GM20000 (cell line): Measurements from ENCODE around the gene UBXN1.

Experiments
- DNase-seq: peaks from one replicate; pipeline ENCODE4 v3.0.0; 2012; ENCODE audit warnings: low spot score
- CTCF ChIP-seq: IDR thresholded peaks from 2 replicates; pipeline ENCODE4 v1.5.1; 2012; ENCODE audit warnings: mild to moderate bottlenecking, control low read depth; ENCODE audit errors: extremely low read depth, missing control alignments

The UBXN1 gene

GRCh38 chr11:62646825-62647608 lies 31.9 kb downstream of the UBXN1 start:
- no peak for DNase-seq

GRCh38 chr11:62645946-62646824 lies 32.7 kb downstream of the UBXN1 start, which contains the start of gene GANAB:
GANAB (minus strand) TSS chr11:62646613; CDS start chr11:62646599, 14 bp downstream.
- peak; percentile 99 for DNase-seq
- TF ChIP-seq CTCF = no peak

More at GRCh38 chr11:62646825-62647608, 31.9 kb downstream of the UBXN1 start:
- no peak for TF ChIP-seq CTCF

- TF ChIP-seq CTCF = no peak
- no peak for DNase-seq
Observed at GRCh38 chr11:62645671-62645945, 33.3 kb downstream of the UBXN1 start.

- TF ChIP-seq CTCF = no peak
- no peak for DNase-seq
Observed at GRCh38 chr11:62644220-62644619, 34.7 kb downstream of the UBXN1 start.

GRCh38 chr11:62632492-62632891 lies 46.4 kb downstream of the UBXN1 start:
- no peak for DNase-seq
- TF ChIP-seq CTCF = no peak

GRCh38 chr11:62627713-62628112 lies 51.2 kb downstream of the UBXN1 start:
- DNase-seq = no peak
- TF ChIP-seq CTCF = no peak
